Measurements from ENCODE around the gene TMEM242.
"Not testable (repeated sequence)": the region's sequence is repeated elsewhere in the genome, so short reads cannot be mapped to it uniquely, and the experiment has no call there.

TMEM242 gene

DNA sequence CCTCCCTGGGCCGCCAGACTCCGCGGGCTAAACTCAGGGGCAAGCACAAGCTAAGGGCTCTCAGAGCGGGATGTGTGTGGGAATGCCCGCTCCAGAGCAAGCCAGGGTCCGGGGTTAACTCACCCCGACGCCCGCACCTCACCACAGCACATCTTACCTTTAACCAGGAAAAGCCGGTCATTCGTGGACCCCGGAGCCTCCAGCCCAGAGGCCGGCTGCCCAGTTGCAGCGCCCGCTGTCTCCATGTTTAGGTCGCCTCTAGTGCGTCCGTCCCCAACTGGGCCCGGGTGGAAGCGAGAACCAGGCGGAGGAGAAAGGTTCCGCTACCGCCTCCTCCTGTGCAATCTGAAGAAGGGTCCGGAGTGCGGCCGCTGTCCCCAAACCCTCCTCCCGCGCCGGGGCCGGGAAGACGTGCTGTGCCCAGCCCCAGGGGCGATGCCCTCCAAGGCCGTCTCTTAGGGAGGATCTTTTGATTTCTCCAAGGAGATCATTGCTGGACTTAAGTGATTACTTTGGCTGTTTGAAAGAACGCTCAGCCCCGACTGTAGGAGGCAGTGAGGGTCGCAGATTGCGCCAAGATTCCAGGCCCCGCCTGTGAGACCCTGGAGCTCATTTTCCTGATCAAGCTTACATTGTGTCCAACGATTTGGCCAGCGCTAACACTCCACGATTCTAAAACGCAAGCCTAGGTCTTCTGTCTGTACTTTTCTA, at the start of gene TMEM242:
Gene TMEM242, minus strand, starts transcription at position 265 of the 711 bp plus-strand sequence. Its CDS starts 20 bp downstream, at position 245.
- no peak for DNase-seq

DNA sequence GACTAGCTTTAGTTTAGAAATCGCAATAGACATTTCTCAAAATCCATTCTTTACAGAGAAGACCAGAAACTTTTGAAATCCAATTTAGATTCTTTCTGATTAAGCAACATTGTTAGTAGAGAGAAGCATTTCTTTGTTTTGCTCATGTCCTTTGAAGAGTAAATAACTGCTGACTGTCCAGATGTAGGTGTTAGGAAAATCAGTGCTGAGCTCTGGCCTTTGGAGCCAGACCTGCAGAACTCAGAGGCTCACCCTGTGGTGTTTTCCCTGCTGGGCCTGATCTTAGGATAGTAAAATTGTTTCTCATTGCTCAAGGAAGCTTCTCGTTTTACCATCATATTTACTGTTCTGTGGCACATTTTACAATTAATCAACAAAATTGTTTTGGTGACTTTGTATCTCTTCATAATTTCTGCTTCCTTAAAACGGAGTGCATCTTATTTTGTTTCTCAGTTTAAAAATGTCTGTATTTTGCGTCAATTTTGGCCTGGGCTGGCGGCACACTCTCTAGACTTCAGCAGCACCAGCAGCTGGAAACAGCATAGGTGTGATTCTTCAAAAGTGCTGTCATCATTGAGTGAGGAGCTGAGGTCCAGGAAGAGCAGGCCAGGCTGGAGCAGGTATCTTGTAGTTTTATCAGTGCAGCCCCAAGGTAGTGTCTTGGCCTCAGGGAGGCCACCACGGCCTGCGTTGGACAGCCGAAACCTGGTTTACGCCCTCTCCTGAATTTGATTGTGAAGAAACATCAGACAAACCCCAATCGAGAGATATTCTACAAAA, 49.4 kb upstream of the TMEM242 start:
- no peak for DNase-seq

DNA sequence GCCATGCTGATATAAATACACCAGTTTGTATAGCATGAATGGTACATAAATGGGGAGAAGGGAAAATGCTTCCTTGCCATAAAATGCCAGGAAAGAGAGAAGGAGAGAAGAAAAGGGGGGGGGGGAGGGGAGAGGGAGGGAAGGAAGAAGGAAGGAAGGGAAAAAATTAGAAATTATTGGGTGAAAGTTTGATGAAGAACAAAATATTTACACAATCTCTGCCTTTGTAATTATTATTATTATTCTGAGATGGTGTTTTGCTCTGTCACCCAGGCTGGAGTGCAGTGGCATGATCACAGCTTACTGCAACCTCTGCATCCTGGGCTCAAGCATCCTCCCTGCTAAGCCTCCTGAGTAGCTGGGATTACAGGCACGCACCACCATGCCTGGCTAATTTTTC, 47.4 kb upstream of the TMEM242 start:
- no peak for DNase-seq

DNA sequence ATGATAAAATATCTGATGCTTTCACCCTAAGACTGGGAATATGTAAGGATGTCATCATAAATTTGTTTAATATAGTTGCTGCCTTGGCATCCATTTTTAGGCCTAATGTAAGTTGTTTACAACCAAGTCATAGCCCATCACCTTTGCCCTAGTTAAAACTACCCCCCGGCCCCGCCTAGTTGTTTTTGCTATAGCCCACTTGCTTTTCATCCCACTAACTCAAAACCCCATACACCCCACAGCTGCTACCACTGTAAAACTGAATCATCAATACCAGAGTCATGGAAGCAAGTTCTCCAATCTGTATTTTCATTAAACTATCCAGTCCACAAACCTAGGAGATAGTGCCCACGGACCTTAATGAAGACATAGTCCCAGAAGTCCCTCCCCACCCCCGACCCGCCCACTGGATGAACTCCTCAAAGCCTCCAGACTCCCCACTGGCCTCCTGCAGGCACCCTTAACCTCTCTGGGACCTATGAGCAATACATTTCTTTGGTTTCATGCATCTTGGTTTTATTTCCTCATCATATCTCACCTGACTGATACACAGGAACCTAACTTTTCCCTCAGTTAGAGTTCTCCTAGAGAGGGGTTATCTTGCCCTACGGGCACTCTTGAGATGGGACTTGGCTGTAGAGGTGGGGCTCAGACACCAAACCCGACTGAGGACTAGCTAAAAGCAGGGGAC, 45.2 kb upstream of the TMEM242 start:
- no peak for DNase-seq

DNA sequence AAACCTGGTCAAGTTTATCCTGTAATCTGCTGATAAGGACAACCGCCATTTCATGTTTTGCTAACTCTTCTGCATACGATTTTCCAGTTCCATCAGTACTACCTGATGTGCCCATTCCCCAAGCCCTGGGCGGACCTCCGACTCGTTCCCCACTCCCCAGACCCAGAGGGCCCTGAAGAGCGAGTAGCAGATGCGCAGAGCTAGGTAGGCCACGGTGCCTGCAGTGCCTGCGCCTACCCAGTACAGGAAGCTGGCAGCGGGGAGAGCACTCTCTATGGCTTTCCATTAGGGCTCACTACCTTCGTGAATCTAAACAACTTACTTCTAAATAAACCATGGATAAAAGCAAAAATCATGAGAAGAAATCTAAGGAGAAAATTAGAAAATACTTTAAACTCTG, 43.3 kb upstream of the TMEM242 start:
- DNase-seq: no peak

DNA sequence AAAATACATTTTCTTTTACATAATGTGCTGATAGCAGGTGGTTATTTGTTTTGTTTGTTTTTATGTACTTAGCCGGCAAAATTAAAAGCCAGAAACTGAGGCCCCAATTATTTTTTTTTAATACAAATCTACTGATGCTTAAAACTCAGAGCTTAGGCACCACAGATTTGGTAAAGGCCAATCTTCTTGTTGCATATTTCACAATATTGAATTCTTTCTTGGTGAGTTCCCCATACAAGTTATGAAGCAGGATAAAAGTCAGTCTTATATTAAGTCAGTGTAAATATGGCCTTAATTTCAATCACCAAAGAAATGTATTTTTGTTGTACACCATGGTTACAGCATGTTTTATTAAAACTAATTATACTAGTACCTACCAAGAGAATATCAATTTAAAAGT, 41.4 kb upstream of the TMEM242 start:
- no peak for DNase-seq

DNA sequence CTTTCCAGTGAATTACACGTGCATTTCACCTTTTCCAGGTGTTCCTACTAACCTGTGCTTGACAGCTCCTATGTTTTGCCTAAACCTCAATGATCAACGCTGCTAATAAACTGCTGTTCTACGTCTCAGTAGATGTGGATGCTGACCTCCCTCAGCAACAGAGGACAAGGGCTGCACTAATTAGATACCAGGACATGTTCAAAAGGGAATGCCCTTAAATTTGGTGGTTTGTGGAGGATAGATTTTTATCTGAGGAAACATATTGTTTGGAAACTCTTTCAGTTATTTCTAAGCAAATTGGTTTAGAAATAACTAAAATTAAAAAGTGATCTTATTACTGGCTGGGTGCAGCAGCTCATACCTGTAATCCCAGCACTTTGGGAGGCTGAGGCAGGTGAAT, 38.6 kb upstream of the TMEM242 start:
- no peak for DNase-seq

DNA sequence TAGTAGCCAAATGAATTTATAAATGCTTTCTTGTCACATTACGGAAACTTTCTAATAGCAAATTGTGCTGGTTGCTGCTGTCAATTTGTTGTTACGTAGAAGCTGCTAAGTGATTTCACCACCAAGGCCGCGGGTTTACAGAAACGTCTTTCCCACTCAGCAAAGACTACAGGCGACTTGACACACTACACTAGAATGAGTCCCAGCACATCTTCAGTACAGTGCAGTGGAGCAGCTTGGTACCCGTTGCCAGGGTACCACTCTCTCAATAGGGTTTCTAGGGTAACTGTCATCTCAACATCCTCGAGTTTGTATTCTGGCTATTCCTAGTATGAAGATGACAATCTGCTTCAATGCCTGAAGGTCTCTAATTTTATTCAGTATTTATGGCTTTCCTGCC, 35.0 kb upstream of the TMEM242 start:
- DNase-seq: no peak

DNA sequence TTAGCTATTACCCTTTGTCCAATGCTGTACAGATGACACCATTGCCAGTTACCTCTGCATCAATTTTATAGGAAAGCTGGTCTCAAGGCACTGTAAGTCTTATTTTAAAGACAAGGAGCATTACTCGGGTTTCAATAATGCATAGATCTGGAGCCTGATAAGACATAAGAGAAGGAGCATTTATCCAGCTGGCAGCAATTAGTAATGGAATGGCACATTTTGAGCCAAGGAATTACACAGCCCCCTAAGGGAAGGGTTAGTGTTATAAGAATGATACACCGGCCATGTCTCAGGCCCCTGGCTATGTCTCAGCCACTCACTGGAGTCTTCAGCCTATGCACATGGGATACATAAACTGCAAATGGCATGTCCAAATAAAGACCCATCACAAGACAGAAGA, 23.1 kb upstream of the TMEM242 start:
- no peak for DNase-seq

DNA sequence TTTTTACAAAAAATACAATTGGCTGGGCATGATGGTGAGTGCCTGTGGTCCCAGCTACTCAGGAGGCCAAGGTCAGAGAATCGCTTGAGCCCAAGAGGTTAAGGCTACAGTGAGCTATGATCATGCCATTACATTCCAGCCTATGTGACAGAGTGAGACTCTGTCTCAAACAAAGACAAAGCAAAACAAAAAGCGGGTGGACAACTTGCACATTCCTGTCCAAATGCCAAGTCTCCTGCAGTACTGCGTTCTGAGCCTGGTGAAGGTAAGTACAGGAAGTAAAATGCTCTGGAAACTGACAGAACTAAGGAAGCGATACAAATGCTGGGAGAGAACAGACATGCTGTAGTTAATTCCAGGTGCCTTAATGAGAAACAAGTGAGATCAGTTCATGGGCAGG, 20.4 kb upstream of the TMEM242 start:
- DNase-seq: no peak

DNA sequence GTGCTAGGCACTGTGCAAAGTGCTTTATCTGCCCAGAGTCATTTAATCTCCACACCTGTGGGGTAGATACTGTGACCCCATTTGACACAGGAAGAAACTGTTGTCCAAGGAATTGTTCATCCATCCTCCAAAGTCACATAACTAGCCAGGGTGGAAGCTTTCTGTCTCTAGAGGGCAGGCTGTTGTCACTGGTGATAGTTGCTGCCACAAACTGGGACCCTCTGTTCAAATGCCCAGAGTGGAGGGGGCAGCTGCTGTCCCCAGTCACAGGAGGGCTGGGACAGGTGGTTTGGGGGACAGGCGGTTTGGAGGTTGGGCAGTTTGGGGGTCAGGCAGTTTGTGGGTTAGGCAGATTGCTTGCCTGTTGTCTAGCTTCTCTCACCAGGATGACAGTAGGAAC, 16.1 kb upstream of the TMEM242 start:
- no peak for DNase-seq

DNA sequence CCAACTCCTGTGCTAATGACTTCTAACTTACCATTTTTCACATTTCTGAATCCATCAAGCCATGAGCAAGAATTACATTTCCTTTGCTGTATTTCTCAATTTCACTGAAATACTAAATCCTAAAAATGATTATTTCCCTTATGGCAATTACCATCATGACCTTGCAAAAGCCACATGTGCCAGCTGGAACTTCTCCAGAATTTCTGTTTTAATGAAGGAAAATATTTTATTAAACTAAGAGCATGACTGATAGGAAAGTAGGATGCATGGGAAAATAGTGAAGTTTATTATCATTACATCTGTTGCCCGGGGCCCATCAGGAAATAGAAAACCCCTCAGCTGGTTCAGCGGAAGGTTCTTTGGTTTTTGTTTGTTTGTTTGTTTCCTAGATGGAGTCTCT, 14.4 kb upstream of the TMEM242 start:
- no peak for DNase-seq

DNA sequence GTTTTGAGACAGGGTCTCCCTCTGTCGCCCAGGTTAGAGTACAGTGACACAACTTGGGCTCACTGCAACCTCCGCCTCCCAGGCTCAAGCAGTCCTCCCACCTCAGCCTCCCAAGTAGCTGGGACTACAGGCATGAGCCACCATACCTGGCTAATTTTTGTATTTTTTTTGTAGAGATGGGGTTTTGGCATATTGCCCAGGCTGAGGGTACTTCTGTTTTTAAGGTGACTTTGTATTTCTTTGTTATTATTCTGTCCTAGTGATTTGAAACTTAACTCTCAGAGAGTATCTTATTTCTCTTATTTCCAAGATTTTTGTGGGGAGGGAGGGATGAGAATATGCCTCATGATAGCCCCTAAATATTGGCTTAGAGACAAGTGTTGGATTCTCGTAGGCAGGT, 14.0 kb upstream of the TMEM242 start:
- not testable (repeated sequence) for DNase-seq

DNA sequence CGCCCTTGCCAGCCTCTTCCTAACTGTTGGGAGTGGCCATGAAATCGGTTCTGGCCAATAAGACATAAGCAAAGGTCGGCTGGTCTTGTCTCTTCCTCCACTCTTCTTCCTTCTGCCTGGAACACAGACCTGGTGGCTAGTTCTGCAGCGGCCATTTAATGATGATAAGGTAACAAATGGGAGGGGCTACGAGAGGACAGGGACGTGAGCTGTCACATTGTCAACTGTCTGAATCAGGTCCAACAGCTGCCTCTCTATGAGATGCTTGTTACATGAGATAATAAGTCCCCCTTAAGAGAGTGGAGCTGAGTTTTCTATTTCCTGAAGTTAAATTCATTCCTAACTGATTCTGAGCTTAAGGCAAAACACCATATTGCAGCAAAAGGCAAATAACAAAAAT, 12.5 kb upstream of the TMEM242 start:
- DNase-seq: peak; percentile 65 to 82

DNA sequence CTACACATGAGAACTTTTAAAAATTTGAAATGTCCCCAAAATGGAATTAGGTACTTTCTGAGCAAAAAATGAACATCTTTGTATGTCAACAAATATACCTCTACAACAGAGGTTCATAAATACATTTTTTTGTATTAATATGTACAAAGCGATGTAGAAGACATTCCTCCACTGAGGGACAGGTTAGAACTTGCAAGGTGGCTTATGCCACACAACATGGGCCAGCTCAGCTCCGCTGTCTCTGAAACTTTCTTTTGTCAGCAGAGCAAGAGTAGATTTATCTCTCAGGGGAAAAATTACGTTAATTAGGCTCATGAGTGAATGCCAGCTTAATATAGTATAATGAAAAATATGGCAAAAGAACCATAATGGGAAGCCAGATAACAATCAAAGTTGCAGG, 10.6 kb upstream of the TMEM242 start:
- no peak for DNase-seq

DNA sequence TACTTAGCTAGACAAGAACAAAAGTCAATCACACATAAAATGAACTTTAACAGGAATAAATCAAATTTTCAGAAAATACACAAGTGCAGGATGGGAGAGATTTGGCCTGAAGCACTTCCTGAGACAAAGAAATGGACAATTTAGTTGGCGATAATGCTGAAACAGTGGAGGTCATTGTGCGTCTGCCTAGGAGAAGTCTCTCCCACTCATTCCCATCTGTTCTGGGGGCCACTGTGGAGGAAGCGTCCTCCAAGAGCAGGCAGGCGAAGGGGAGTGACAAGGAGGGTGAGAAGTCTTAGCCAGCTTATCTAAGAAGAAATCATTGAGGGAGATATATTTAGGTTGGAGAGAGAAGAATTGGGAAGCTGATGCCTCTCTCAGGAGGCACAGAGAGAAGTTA, 10.2 kb upstream of the TMEM242 start:
- no peak for DNase-seq

DNA sequence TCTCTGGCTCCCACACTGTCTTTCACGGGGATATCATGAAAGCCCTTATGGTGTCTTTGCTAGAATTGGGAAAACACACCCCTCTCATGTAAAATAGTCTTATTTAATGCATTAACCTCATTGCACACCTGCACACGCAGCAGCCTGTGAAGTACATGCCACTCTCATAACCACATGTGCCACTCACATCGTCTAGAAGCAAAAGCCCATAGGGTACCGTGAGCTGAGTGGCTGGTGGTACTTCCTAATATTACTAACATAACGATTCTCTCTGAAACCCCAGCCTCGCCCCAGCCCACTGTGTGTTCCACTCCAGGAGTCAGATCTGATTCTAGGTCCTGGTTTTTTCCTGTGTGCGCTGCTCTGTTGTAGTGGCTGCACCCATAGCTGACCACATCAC, 9.5 kb upstream of the TMEM242 start:
- DNase-seq: no peak

DNA sequence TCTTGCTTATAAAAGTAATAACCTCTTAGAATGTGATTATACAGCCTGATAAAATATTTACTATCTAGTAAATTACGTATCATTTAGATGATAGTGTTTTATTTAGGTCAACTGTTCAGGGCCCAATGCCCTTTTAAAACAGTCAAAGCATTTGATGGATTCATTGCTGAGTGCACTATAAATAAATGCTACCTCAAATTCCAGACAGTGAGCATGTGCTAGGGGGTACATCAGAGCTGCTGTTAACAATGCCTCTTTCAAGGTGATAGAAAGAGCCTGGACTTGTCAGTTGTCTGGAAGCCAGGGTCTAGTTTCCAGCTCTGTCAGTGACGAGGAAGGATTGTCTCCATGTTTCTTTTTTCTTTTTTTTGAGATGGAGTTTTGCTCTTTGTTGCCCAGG, 7.5 kb upstream of the TMEM242 start:
- no peak for DNase-seq

DNA sequence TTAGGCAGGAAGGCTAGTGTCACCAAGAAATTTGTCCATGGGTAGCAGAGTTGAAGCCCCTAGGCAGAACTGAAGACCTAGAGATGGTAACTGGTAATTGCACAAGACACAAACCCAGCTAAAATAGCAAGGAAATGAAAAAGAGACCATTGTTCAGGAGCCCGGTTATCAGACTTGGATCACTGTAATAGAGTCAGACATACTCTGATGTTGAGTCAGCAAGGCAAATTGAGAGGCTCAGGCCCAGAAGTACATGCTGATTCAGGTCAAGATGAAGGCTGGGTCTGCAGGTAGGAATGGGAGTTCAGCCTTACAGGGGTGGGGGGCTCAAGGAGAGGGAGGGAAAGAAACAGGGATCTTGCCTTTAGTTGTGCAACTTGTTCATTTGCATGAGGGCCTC, 6.5 kb upstream of the TMEM242 start:
- no peak for DNase-seq

DNA sequence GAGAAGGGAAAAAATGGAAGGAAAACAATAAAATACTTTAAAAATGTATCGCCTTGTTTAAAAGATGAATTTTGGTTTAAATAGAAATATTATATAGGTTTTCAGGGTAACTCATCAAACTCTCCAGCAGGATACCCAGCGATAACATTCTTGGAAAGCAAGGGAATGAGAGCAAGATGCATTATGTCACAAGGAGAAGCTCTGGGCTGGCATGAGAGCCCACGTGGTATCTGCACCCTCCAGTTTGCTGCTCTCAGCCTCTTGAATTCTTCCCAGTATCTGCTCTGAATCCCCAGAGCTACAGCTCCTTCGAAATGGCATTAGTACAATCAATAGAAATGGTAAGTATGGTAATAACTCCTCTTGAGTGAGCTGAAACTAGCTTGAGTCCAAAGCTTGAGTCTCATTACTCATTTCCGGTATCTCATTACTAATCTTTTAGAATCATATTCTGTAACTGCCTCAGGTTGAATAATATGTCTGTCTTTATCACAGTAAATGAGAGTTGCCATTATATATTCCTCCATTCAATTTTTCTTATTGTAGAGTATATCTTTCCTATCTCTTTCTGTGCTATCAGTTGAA, 4.9 kb upstream of the TMEM242 start:
- peak in 1 of 2 experiments; percentile 33 for DNase-seq

DNA sequence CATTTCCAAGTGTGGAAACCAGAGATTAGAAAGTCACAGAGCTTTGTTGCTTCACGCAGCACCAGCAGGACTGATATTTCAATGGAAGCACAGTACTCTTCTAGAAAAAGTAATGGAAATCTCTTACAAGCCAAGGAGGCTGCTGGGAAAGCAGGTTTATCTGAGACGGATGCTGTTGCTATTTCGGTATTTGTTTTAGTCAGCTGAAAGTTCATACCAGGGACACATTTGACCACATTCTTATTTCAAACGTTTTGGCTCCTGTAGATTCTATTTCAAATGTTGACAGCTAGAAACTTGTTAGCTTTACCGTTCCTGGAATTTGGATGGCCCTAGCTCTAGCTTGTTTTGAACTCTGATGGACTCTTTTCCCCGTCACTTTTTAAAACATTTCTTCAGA, 3.7 kb upstream of the TMEM242 start:
- DNase-seq: no peak

DNA sequence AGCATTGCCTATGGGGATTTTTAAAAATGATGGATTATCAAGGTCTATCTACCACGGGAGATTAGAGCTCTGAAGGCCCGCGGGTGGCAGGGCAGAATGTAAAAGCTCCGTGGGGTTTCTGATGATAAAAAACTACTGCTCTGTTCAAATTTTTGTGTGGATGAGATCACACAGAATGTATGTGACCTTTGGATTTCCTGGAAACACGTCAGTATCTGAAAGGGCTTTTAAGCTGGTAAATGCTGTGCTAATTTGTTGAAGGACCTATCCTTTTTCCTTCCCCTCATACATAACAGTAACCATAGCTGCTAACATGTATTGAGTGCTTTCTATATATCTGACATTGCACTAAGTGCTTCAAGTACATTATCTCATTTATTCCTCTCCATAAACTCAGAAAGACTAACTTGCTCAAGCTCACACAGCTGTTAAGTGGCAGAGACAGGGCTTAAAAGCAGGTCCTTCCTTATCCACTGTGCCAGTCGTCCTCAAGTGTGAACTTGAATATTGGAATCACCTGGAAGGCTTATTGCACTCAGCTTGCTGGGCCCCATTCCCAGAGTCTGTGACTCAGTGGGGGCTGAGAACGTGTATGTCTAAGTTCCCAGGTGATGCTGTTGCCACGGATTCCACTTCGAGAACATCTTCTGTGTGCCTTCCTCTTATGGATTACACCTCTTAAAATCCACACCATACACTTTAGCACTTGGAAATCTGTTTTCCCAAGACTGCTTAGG, 1.9 kb upstream of the TMEM242 start:
- no peak for DNase-seq

DNA sequence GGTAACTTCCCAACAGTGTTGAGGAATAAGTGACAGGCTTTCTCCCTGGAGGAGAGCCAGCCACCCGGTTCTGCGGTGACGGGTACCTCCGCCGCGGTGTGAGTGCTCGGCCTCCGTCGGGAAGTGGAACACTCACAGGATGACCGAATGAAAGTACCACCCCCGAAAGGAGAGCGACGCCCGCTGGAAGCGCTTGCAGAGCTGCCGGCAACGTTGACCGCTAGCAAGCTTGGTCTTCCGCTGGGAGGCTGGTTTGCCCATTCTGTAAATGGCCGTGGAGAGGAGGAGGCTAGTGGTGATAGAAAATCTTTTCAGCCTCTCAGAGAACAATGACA, 614 bp upstream of the TMEM242 start:
- DNase-seq: no peak
